DND-41 (cell line): ENCODE measurements around the gene RBP7.

Experiments used
- CTCF ChIP-seq: IDR thresholded peaks from 2 replicates; pipeline ENCODE4 v1.5.1; 2012; ENCODE audit warnings: borderline replicate concordance, low read length, moderate library complexity, mild to moderate bottlenecking; ENCODE audit not compliant: poor library complexity, severe bottlenecking; ENCODE audit errors: extremely low read depth
- EZH2 ChIP-seq: IDR thresholded peaks from 3 replicates; pipeline ENCODE4 v1.6.1; 2012; ENCODE audit warnings: borderline replicate concordance, low read depth, mild to moderate bottlenecking, moderate library complexity, low read length, inconsistent platforms; ENCODE audit not compliant: severe bottlenecking

GRCh38 chr1:9992910-9993309, 4.1 kb upstream of the RBP7 start:
- TF ChIP-seq CTCF (no peak), EZH2 (no peak)
